Measurements from ENCODE around the gene SMARCA2.

DNA sequence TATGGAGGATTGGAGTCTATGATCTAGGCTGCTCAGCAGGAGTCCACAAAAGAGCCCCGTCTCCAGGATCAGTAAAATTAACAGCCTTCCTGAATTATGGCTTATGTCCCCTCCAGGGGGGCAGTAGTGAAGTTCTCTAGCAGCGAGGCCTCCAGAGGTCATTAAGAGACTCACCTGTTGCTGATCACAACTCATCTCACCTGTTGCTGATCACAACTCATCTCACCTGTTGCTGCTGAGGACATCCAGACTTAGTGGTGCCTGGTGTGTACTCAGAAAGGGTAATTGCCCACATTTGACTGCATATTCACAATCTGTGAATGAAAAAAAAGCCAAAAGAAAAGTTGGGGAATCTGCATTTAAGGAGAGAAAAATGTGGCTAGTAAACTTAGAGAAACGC is 129.5 kb downstream of the SMARCA2 start:
- TF ChIP-seq HNF4G (IDR thresholded peaks at IDR 0.05) (no peak), TAF1 (conservative IDR thresholded peaks at IDR 0.05) (no peak)

Data from liver (tissue), 1 donor.